A549 treated with RU486 at 1 μM for 4 hours (cell line): ENCODE data around the gene CTIF. TPM values are rescaled to one million over a fixed set of nuclear protein-coding genes. Genes with fewer than 3 reads are reported as not detected.

Experiments
- total RNA-seq: library from RNA; stranded (reverse); fragments of 200-300 nt; extraction: Qiagen RNA extraction; gene quantifications from 5 replicates; pipeline ENCODE4 v1.2.3, GENCODE V29; 2022; ENCODE audit warnings: low read depth

Gene CTIF
- total RNA-seq, result 11.4 to 17.6 TPM (median 12.4 TPM) in 5 replicates

GRCh38 chr18:48538531-48539405 is at the start of gene CTIF:
CTIF (plus strand) TSS chr18:48539031; CDS start chr18:48619566, 80,535 bp downstream.

Other genes with a start within 250 kb of the CTIF start
- 0.04 to 0.19 TPM (median 0.05 TPM) in 3 of 5 replicates, not detected in the others for gene ZBTB7C, start 129.6 kb upstream of the CTIF start, total RNA-seq